GOT3 (cell line): ENCODE measurements around the gene PCDHA10.

Experiments
- DNase-seq: peaks from one replicate; lab custom pipeline; 2025; ENCODE audit warnings: mixed read lengths; lab: John Stamatoyannopoulos, UW

Gene PCDHA10

DNA sequence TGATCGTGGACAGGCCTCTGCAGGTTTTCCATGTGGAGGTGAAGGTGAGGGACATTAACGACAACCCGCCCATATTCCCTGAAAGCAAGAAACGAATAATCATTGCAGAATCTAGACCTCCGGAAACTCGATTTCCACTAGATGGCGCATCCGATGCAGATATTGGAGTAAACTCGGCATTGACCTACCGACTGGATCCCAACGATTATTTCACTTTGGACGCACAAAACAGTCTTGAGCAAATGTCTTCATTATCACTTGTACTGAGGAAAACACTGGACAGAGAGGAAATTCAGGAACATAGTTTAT lies 26.8 kb downstream of the PCDHA10 start:
- no peak for DNase-seq

DNA sequence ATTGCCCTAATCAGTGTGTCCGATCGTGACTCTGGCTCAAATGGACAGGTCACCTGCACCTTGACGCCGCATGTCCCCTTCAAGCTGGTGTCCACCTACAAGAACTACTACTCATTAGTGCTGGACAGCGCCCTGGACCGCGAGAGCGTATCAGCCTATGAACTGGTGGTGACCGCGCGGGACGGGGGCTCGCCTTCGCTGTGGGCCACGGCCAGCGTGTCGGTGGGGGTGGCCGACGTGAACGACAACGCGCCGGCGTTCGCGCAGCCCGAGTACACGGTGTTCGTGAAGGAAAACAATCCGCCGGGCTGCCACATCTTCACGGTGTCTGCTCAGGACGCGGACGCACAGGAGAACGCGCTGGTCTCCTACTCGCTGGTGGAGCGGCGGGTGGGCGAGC lies 27.7 kb downstream of the PCDHA10 start:
- DNase-seq = no peak

DNA sequence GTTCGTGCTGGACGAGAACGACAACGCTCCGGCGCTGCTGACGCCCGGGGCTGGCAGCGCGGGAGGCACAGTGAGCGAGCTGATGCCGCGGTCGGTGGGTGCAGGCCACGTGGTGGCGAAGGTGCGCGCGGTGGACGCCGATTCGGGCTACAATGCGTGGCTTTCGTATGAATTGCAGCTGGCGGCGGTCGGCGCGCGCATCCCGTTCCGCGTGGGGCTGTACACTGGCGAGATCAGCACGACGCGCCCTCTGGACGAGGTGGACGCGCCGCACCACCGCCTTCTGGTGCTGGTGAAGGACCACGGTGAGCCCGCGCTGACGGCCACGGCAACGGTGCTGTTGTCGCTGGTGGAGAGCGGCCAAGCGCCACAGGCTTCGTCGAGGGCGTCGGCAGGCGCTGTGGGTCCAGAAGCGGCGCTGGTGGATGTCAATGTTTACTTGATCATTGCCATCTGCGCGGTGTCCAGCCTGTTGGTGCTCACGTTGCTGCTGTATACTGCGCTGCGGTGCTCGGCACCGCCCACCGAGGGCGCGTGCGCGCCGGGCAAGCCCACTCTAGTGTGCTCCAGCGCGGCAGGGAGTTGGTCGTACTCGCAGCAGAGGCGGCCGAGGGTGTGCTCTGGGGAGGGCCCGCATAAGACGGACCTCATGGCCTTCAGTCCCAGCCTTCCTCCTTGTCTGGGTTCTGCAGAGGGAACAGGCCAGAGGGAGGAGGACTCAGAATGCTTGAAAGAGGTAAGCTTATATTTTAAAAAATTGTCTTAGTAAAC lies 28.4 kb downstream of the PCDHA10 start:
- DNase-seq = no peak

DNA sequence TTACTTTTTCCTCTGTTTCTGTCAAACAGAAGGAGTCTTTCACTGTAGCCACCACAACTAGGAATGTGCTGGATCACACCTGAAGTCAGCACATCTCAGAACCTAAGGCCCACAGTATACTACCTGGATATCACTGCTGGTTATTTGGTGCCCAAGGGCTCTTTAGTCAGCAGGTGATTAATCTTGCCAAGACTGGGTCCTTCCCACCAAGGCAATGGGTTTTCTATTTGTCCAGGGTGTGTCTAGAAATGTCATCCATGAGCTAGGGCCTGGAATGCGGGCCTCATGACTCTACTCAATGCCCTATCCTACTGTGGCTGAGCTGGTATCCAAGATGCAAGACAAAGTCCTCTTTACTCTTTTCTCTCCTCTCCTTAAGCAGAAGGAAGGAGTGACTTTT lies 60.6 kb downstream of the PCDHA10 start:
- no peak for DNase-seq
